Hepatocyte (in vitro differentiated cells): ENCODE measurements around the gene IGSF5. TPM values are rescaled to one million over a fixed set of nuclear protein-coding genes. Genes with fewer than 3 reads are reported as not detected.

Experiments
- DNase-seq: peaks from one replicate; pipeline ENCODE4 v3.0.0-alpha.2; 2016; ENCODE audit warnings: low spot score
- H2AFZ ChIP-seq: fragments of 200-600 bp; sonication (generic); 2 replicates; pipeline ENCODE4 v1.6.0; 2016; ENCODE audit warnings: antibody characterized with exemption, mild to moderate bottlenecking
- H3K27ac ChIP-seq: fragments of 200-600 bp; sonication (generic); 2 replicates; pipeline ENCODE4 v1.5.1; 2016; ENCODE audit warnings: mild to moderate bottlenecking
- H3K27me3 ChIP-seq: fragments of 200-600 bp; sonication (generic); 2 replicates; pipeline ENCODE4 v1.6.1; 2016
- H3K36me3 ChIP-seq: fragments of 200-600 bp; sonication (generic); replicated peaks from 2 replicates; pipeline ENCODE4 v1.5.1; 2016; ENCODE audit warnings: low read depth; ENCODE audit not compliant: insufficient read depth
- H3K4me1 ChIP-seq: fragments of 200-600 bp; sonication (generic); 2 replicates; pipeline ENCODE4 v1.5.1; 2016; ENCODE audit warnings: mild to moderate bottlenecking, moderate library complexity; ENCODE audit not compliant: insufficient read depth
- H3K4me2 ChIP-seq: fragments of 200-600 bp; sonication (generic); 2 replicates; pipeline ENCODE4 v1.6.0; 2016
- H3K4me3 ChIP-seq: fragments of 200-600 bp; sonication (generic); 2 replicates; pipeline ENCODE4 v1.5.1; 2016; ENCODE audit warnings: mild to moderate bottlenecking
- H3K79me2 ChIP-seq: fragments of 200-600 bp; sonication (generic); 2 replicates; pipeline ENCODE4 v1.6.0; 2017; ENCODE audit warnings: mild to moderate bottlenecking
- H3K9me2 ChIP-seq: fragments of 200-600 bp; sonication (generic); replicated peaks from 2 replicates; pipeline ENCODE4 v1.6.0; 2017; ENCODE audit warnings: mild to moderate bottlenecking; ENCODE audit not compliant: insufficient read depth
- H3K9me3 ChIP-seq: fragments of 200-600 bp; sonication (generic); 2 replicates; pipeline ENCODE4 v1.5.1; 2016; ENCODE audit warnings: low read depth, mild to moderate bottlenecking
- H4K20me1 ChIP-seq: fragments of 200-600 bp; sonication (generic); 2 replicates; pipeline ENCODE4 v1.6.0; 2016; ENCODE audit warnings: mild to moderate bottlenecking; ENCODE audit not compliant: insufficient read depth, poor library complexity, severe bottlenecking
- EZH2 ChIP-seq: fragments of 200-600 bp; sonication (generic); IDR thresholded peaks from 2 replicates; pipeline ENCODE4 v1.6.1; 2016; ENCODE audit warnings: antibody characterized with exemption, mild to moderate bottlenecking, borderline replicate concordance
- EZH2phosphoT487 ChIP-seq: fragments of 200-600 bp; sonication (generic); IDR thresholded peaks from one replicate; pipeline ENCODE4 v1.6.1; 2018; ENCODE audit warnings: antibody characterized with exemption, mild to moderate bottlenecking, low read depth, moderate library complexity; ENCODE audit not compliant: unreplicated experiment, severe bottlenecking
- WGBS: methylation state at CpG from one replicate; pipeline ENCODE4 v1.1.6; 2016; ENCODE audit warnings: low lambda C conversion rate; ENCODE audit errors: missing lambda C conversion rate; 5-methylcytosine and 5-hydroxymethylcytosine counted together
- polyA plus RNA-seq: library from polyadenylated mRNA; unstranded; fragments of >200 nt; fragmentation: Nextera tagmentation; extraction: Ambion mirVana; gene quantifications from 2 replicates; pipeline ENCODE4 v1.2.1, GENCODE V29; 2016
- total RNA-seq: library from RNA; depleted of rRNA; stranded (reverse); fragments of >200 nt; gene quantifications from 2 replicates; pipeline ENCODE4 v1.2.3, GENCODE V29; 2014
- TF ChIP-seq, protein P1 (sequence below): fragments of 200-600 bp; sonication (generic); IDR thresholded peaks from 2 replicates; pipeline ENCODE4 v1.5.1; 2016; ENCODE audit warnings: antibody characterized with exemption, mild to moderate bottlenecking; ENCODE audit not compliant: poor library complexity

The IGSF5 gene
- total and polyA plus RNA-seq, 2 experiments from 2014 or later = 0.10 TPM; not detected in 1

DNA sequence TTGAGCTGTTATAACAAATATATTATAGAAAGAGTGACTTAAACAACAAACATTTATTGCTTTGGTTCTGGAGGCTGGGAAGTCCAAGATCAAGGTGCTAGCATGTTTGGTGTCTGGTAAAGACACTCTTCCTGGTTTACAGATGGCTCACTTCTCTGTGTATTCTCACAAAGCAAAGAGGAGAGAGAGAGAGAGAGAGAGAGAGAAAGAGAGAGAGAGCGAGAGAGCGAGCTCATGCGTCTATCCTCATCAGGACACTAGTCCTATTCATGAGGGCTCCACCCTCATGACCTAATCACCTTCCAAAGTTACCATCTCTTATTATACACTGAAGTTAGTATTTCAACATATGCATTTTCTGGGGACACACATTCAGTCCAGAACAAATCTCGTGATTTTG lies 89.6 kb downstream of the IGSF5 start:
- no peak overlapping the region for H3K4me3 ChIP-seq
- no peaks in the 10 kb centered on the region for H3K4me1 ChIP-seq
- H2AFZ ChIP-seq = no peak overlapping the region
- H4K20me1 ChIP-seq = no peaks in the 10 kb centered on the region
- no peak for DNase-seq
- WGBS = 85% methylated on average over 4 of the region's 4 CpGs
- no peaks in the 10 kb centered on the region for H3K9me3 ChIP-seq
- no peak overlapping the region for H3K27ac ChIP-seq
- TF ChIP-seq EZH2phosphoT487 = no peak
- TF ChIP-seq, protein P1, sequence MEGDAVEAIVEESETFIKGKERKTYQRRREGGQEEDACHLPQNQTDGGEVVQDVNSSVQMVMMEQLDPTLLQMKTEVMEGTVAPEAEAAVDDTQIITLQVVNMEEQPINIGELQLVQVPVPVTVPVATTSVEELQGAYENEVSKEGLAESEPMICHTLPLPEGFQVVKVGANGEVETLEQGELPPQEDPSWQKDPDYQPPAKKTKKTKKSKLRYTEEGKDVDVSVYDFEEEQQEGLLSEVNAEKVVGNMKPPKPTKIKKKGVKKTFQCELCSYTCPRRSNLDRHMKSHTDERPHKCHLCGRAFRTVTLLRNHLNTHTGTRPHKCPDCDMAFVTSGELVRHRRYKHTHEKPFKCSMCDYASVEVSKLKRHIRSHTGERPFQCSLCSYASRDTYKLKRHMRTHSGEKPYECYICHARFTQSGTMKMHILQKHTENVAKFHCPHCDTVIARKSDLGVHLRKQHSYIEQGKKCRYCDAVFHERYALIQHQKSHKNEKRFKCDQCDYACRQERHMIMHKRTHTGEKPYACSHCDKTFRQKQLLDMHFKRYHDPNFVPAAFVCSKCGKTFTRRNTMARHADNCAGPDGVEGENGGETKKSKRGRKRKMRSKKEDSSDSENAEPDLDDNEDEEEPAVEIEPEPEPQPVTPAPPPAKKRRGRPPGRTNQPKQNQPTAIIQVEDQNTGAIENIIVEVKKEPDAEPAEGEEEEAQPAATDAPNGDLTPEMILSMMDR = no peak
- TF ChIP-seq EZH2 = no peak
- H3K4me2 ChIP-seq = no peak overlapping the region
- no peaks in the 10 kb centered on the region for H3K79me2 ChIP-seq
- H3K36me3 ChIP-seq = no peaks in the 10 kb centered on the region
- no peaks in the 10 kb centered on the region for H3K27me3 ChIP-seq
- no peaks in the 10 kb centered on the region for H3K9me2 ChIP-seq

DNA sequence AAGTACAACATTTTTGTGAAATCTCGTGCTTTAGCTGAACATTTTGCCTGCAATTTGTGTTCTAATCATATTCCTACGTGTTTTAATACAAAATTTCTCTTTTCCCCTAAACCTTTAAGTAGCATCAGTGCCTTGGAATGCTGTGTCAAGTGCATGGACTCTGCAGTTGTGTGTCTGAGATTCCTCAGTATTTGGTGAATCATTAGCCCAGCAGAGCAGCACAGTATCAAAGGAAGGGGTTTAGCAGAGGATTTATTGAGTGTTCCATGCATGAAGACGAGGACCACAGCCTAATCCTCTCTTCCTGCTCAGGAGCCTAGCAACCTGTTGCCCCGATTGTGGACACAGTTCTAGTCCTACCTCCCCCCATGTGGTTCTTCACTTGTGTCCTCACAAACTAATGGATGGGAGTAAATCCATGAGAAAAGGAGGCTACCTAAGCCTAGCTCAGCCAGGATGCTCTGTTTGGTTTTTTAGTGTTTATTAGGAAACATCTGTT lies 92.9 kb downstream of the IGSF5 start:
- H3K27me3 ChIP-seq = no peaks in the 10 kb centered on the region
- H3K9me2 ChIP-seq = no peaks in the 10 kb centered on the region
- no peaks in the 10 kb centered on the region for H4K20me1 ChIP-seq
- 41% methylated on average over 4 of the region's 4 CpGs for WGBS
- no peaks in the 10 kb centered on the region for H3K9me3 ChIP-seq
- no peak overlapping the region for H2AFZ ChIP-seq
- H3K4me1 ChIP-seq = no peaks in the 10 kb centered on the region
- no peak overlapping the region for H3K4me2 ChIP-seq
- no peak overlapping the region for H3K27ac ChIP-seq
- TF ChIP-seq EZH2 = no peak
- TF ChIP-seq EZH2phosphoT487 = no peak
- TF ChIP-seq, protein P1 = no peak
- no peak overlapping the region for H3K4me3 ChIP-seq
- no peaks in the 10 kb centered on the region for H3K36me3 ChIP-seq
- H3K79me2 ChIP-seq = no peaks in the 10 kb centered on the region
- DNase-seq = peak; percentile 16

DNA sequence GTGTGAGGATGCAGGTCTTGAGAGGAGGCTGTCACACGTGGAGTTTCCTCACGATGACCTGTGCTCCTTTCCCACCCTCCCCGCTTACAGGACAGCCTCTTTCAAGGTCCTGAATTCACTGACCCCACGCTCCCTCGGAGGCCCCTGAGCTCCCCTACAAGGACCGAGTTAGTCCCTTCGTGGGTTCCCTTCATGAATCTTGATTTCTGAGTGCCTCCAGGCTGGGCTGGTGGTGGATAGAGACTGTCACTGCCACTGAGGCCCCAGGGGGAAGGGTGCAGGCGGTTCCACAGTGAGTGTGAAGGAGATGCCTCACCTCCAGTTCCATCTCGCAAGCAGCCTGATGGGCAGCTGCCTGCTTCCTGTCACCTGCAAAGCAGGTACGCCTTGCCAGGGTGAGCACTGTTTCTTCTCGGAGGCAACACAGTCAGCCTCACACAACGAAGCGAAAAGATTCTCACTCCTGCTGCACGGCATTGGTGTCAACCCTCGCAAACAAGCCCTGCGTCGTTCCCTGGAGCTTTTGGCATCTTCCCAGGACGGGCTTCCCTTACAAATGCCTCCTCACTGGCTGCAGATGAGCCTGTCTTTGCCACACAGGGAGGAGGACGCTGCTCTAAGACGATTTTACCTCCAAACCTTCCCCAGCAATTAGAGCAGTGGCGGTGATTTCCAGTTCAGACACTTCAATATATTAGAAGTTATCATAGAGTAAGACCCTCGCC lies 95.6 kb downstream of the IGSF5 start:
- WGBS = 85% methylated on average over 22 of the region's 22 CpGs
- Histone ChIP-seq H3K27me3 (no peaks in the 10 kb centered on the region), H3K4me3 (no peak overlapping the region), H3K4me1 (no peaks in the 10 kb centered on the region), H3K9me2 (no peaks in the 10 kb centered on the region), H2AFZ (no peak overlapping the region), H3K79me2 (no peaks in the 10 kb centered on the region), H3K9me3 (no peaks in the 10 kb centered on the region), H3K27ac (no peak overlapping the region), H4K20me1 (no peaks in the 10 kb centered on the region), H3K4me2 (no peak overlapping the region), H3K36me3 (no peaks in the 10 kb centered on the region)
- TF ChIP-seq, protein P1 = no peak
- TF ChIP-seq EZH2 (no peak), EZH2phosphoT487 (no peak)
- no peak for DNase-seq
